22Rv1 (cell line): ENCODE data around the gene NFATC1.
"Not testable (repeated sequence)": the region's sequence is repeated elsewhere in the genome, so short reads cannot be mapped to it uniquely, and the experiment has no call there.

Source experiments
- H3K27ac ChIP-seq: fragments of 450-650 bp; 2 replicates; pipeline ENCODE4 v1.5.1; 2017
- ZFX ChIP-seq: fragments of 450-650 bp; IDR thresholded peaks from 2 replicates; pipeline ENCODE4 v1.6.1; 2017; ENCODE audit warnings: antibody characterized with exemption, borderline replicate concordance
- TF ChIP-seq, protein P1 (sequence below): fragments of 450-650 bp; IDR thresholded peaks from 2 replicates; pipeline ENCODE4 v1.5.1; 2017; ENCODE audit warnings: mild to moderate bottlenecking

NFATC1 gene

GRCh38 chr18:79368681-79369080 lies 27.0 kb upstream of the NFATC1 start:
- TF ChIP-seq ZFX, result no peak
- no peak overlapping the region for H3K27ac ChIP-seq

DNA sequence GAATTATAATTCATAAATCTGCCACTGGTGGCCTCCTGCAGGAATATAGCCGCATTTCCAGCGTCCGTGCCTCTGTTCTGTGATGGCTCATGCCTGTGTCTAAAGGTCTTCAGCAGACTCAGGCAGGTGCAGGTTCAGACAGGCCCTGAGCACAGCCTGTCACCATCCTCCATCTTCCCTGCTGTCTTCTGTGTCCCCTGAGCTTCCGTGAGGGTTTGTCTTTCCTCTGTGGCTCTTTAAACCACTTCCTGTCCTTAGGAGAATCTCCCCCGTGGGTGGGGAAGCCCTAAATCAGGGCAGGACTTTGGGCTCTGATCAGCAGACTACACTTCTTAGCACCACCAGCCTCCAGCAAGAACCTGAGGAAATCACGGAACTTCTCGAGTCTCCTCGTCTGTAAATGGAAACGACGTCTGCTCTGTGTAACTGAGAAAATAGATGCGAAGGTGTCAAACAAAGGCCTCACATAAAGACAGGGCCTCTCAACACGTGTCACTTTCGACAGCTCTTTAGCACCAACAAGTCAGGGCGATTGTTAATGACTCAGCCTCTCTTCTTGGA lies 24.1 kb upstream of the NFATC1 start:
- H3K27ac ChIP-seq, result no peak overlapping the region
- TF ChIP-seq ZFX, result no peak
- TF ChIP-seq, protein P1, sequence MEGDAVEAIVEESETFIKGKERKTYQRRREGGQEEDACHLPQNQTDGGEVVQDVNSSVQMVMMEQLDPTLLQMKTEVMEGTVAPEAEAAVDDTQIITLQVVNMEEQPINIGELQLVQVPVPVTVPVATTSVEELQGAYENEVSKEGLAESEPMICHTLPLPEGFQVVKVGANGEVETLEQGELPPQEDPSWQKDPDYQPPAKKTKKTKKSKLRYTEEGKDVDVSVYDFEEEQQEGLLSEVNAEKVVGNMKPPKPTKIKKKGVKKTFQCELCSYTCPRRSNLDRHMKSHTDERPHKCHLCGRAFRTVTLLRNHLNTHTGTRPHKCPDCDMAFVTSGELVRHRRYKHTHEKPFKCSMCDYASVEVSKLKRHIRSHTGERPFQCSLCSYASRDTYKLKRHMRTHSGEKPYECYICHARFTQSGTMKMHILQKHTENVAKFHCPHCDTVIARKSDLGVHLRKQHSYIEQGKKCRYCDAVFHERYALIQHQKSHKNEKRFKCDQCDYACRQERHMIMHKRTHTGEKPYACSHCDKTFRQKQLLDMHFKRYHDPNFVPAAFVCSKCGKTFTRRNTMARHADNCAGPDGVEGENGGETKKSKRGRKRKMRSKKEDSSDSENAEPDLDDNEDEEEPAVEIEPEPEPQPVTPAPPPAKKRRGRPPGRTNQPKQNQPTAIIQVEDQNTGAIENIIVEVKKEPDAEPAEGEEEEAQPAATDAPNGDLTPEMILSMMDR, result no peak

DNA sequence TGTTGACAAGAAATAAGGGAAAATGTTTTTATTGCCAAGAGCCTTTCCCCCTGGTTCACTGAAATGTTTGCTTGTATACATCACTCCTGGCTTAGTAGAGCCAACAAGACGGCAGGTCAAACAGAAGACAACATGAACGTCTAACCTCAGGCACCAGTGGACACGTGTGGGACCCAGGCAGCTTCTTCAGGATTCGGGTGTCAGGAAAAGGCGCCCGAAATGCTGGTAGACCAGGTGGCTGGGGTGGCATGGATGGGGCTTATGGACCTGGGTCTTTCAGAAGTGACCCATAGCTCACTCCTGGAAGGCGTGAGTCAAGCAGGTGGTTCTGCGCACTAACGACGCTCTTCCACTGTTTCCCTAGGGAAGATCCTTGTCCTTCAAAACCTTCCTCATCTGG lies 23.3 kb upstream of the NFATC1 start:
- TF ChIP-seq, protein P1, result no peak
- TF ChIP-seq ZFX, result no peak
- no peak overlapping the region for H3K27ac ChIP-seq

GRCh38 chr18:79372991-79373390 lies 22.7 kb upstream of the NFATC1 start:
- no peak for TF ChIP-seq ZFX
- H3K27ac ChIP-seq, result no peak overlapping the region

DNA sequence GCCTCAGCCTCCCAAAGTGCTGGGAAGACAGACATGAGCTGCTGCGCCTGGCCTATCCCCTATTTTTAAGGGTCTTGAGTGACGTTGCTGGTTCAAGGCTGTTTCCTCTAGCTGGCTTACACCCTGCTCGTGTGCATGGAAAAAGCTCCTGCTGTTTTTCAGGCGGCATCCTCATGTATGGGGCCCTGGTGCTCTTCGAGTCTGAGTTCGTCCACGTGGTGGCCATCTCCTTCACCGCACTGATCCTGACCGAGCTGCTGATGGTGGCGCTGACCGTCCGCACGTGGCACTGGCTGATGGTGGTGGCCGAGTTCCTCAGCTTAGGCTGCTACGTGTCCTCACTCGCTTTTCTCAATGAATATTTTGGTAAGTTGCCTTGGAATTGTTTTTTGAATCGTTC lies 22.0 kb upstream of the NFATC1 start:
- TF ChIP-seq, protein P1, result no peak
- TF ChIP-seq ZFX, result no peak

DNA sequence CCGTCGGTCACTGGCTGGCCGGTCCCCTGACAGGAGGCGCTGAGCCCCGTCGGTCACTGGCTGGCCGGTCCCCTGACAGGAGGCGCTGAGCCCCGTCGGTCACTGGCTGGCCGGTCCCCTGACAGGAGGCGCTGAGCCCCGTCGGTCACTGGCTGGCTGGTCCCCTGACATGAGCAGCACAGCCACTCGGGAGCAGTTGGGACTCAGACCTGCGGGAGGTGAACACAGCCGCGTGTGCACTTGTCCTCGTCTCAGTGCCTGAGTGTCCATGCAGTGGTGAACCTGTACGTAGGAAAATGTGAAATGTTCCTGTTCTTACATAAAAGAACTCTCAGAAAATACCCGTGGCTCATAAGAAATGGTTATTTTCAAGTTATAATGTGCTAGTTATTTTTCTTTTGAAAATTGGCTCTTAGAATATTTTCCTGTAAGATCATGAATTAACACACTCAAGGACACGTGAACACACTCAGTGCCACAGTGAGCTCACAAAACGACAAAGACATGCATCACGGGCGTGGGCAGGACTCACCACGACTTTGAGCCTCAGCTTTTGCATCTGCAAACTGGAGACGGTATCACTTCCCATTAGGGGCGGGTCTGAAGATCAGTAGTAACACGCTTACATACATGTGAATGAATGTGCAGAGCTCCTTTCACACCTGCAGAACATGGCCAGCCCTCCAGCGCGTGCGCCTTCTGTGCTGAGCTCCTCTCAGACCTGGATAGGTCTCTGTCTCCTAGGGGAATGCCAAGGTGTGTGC lies 21.1 kb upstream of the NFATC1 start:
- TF ChIP-seq ZFX, result no peak
- TF ChIP-seq, protein P1, result no peak
- no peak overlapping the region for H3K27ac ChIP-seq

More for the DNA sequence above, 22.0 kb upstream of the NFATC1 start:
- H3K27ac ChIP-seq, result no peak overlapping the region

GRCh38 chr18:79375441-79376154 lies 20.1 kb upstream of the NFATC1 start:
- TF ChIP-seq ZFX, result no peak
- TF ChIP-seq, protein P1, result no peak
- no peak overlapping the region for H3K27ac ChIP-seq

DNA sequence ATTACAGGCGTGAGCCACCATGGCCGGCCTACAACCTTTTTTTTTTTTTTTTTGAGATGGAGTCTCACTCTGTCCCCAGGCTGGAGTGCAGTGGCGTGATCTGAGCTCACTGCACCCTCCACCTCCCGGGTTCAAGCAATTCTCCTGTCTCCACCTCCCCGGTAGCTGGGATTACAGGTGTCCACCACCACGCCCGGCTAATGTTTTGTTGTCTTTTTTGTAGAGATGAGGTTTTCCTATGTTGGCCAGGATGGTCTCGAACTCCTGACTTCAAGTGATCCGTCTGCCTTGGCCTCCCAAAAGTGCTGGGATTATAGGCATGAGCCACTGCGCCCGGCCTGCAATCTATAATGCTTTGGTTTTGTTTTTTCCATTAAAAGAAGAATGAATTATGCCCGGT lies 19.1 kb upstream of the NFATC1 start:
- not testable (repeated sequence) for H3K27ac ChIP-seq
